ENCODE measurements around the gene CATSPERE.

DNA sequence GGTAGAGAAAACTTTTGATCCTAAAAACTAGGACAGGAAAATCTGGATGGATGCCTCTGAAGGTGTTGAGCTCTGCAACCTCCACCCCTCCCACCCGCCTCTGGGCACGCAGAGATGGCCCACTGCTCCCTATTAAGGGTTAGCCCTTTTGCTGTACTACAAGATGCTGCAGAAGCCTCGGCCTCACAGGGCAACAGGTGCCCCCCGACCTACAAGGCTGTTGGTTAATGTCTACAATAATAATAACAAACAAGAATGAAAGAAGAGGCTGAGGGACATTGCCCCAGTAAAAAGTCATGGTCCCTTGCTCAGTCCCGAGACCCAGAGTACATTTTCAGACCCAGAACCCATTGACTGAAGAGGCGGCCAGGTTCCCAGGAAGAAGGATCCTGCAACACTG, 184.3 kb downstream of the CATSPERE start:
- TF ChIP-seq CTCF (IDR thresholded peaks at IDR 0.05; ENCODE audit: low read length), result no peak
- no peak for TF ChIP-seq EZH2 (optimal IDR thresholded peaks at IDR 0.05; ENCODE audit: low read depth, low read length)
- TF ChIP-seq EZH2phosphoT487 (IDR thresholded peaks at IDR 0.05; ENCODE audit: low read length), result no peak

Data from MM.1S (cell line).